ENCODE results near the gene LOXL1.

LOXL1 gene

GRCh38 chr15:73926219-73927002 is at the start of gene LOXL1:
Gene LOXL1 (plus strand): TSS chr15:73926462. CDS start chr15:73926784, 322 bp downstream.
- peak; percentile 82 for DNase-seq (ENCODE audit: low read depth)

- no peak for DNase-seq (ENCODE audit: low read depth)
Measured at GRCh38 chr15:73879426-73879825, 46.8 kb upstream of the LOXL1 start.

- DNase-seq (ENCODE audit: low read depth) = no peak
Measured at GRCh38 chr15:73881579-73882320, 44.5 kb upstream of the LOXL1 start.

GRCh38 chr15:73882761-73883419 is 43.4 kb upstream of the LOXL1 start:
- no peak for DNase-seq (ENCODE audit: low read depth)

GRCh38 chr15:73884159-73884558 is 42.1 kb upstream of the LOXL1 start:
- no peak for DNase-seq (ENCODE audit: low read depth)

- no peak for DNase-seq (ENCODE audit: low read depth)
Measured at GRCh38 chr15:73885954-73886700, 40.1 kb upstream of the LOXL1 start.

- DNase-seq (ENCODE audit: low read depth) = no peak
Measured at GRCh38 chr15:73886717-73887345, 39.4 kb upstream of the LOXL1 start.

GRCh38 chr15:73887481-73887880 is 38.8 kb upstream of the LOXL1 start:
- DNase-seq (ENCODE audit: low read depth) = no peak

- no peak for DNase-seq (ENCODE audit: low read depth)
Measured at GRCh38 chr15:73888224-73889041, 37.8 kb upstream of the LOXL1 start.

- DNase-seq (ENCODE audit: low read depth) = no peak
Measured at GRCh38 chr15:73889053-73889761, 37.1 kb upstream of the LOXL1 start.

- no peak for DNase-seq (ENCODE audit: low read depth)
Measured at GRCh38 chr15:73889762-73890124, 36.5 kb upstream of the LOXL1 start.

- no peak for DNase-seq (ENCODE audit: low read depth)
Measured at GRCh38 chr15:73891328-73892315, 34.6 kb upstream of the LOXL1 start.

GRCh38 chr15:73892446-73893226 is 33.6 kb upstream of the LOXL1 start:
- no peak for DNase-seq (ENCODE audit: low read depth)

- no peak for DNase-seq (ENCODE audit: low read depth)
Measured at GRCh38 chr15:73894133-73894814, 32.0 kb upstream of the LOXL1 start.

GRCh38 chr15:73897441-73898261 is 28.6 kb upstream of the LOXL1 start:
- DNase-seq (ENCODE audit: low read depth) = peak; percentile 91
